ENCODE measurements around the gene ANXA2R. TPM values are rescaled to one million over a fixed set of nuclear protein-coding genes. Genes with fewer than 3 reads are reported as not detected.
"Not testable (repeated sequence)": the region's sequence is repeated elsewhere in the genome, so short reads cannot be mapped to it uniquely, and the experiment has no call there.

ANXA2R gene
- polyA plus RNA-seq, 2 of the 4 experiments (the other 2 are of a cell fraction) = 1.7 to 2.1 TPM

DNA sequence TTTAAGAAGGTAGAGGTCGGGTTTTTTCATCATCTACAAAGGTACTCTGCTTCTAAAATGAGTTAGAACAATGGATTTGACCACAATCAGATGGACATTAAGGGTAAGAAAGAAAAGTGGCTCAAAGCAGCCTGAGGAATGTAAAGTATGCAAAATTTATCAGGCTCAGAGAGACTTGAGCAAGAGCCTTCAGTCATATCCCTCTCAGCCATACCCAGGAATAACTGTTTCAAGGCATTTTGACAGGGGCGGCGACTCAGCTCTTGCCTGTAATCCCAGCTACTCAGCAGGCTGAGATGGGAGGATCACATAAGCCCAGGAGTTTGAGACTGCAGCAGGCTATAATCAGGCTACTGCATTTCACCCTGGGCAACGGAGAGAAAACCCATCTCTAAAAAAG is 38.8 kb upstream of the ANXA2R start:
- peaks cover 8% of the 10 kb centered on the region for H3K4me1 ChIP-seq
- H3K27ac ChIP-seq = no peak overlapping the region
- 92% methylated on average over 4 of the region's 4 CpGs for WGBS (ENCODE audit: missing lambda C conversion rate)
- H3K4me2 ChIP-seq = no peak overlapping the region
- ATAC-seq = peak; percentile 68 to 78
- CTCF ChIA-PET = interaction anchor here (0.9 to 1.1 kb wide), 2 partner anchors 12 to 59 kb away, joined by 4 read pairs; no protein-coding TSS in a partner anchor
- no peak for FAIRE-seq
- no peak overlapping the region for H3K4me3 ChIP-seq
- POLR2A ChIA-PET = interaction anchor here (0.5 to 0.6 kb wide), 2 partner anchors 65 to 71 kb away, joined by 3 read pairs; no protein-coding TSS in a partner anchor
- peak in 1 of 2 experiments; percentile 39 for DNase-seq (ENCODE audit: low read depth in 1 of 2, low spot score in 1 of 2)
- TF ChIP-seq ZSCAN20 (CRISPR knock-in tag; IDR thresholded peaks at IDR 0.05) = no peak
- H3K9me3 ChIP-seq = no peaks in the 10 kb centered on the region

DNA sequence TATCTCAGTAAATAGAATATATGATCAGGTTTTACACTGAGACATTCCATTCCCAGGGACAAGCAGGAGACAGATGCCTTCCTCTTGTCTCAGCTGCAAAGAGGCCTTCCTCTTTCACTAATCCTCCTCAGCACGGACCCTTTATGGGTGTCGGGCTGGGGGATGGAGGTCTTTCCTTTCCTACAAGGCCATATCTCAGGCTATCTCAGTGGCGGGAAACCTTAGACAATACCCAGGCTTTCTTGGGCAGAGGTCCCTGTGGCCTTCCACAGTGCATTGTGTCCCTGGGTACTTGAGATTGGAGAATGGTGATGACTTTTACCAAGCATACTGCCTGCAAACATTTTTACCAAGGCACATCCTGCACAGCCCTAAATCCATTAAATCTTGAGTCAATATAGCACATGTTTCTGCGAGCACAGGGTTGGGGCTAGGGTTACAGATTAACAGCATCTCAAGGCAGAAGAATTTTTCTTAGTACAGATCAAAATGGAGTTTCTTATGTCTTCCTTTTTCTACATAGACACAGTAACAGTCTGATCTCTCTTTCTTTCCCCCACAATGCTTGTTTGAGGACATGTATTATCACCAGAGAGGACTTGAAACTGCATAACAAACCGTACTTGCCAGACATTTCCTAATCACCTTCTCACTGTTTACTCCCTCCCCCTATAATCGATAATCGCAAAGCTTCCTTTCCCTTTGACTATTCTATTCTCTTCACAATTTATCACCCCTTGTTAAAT is 37.5 kb upstream of the ANXA2R start:
- H3K4me1 ChIP-seq; POLR2A ChIA-PET; FAIRE-seq; CTCF ChIA-PET; DNase-seq (ENCODE audit: low read depth in 1 of 2, low spot score in 1 of 2); H3K9me3 ChIP-seq; H3K27ac ChIP-seq; H3K4me3 ChIP-seq; ATAC-seq; H3K4me2 ChIP-seq: not testable (repeated sequence)
- WGBS (ENCODE audit: missing lambda C conversion rate) = 77% methylated on average over 7 of the region's 7 CpGs

DNA sequence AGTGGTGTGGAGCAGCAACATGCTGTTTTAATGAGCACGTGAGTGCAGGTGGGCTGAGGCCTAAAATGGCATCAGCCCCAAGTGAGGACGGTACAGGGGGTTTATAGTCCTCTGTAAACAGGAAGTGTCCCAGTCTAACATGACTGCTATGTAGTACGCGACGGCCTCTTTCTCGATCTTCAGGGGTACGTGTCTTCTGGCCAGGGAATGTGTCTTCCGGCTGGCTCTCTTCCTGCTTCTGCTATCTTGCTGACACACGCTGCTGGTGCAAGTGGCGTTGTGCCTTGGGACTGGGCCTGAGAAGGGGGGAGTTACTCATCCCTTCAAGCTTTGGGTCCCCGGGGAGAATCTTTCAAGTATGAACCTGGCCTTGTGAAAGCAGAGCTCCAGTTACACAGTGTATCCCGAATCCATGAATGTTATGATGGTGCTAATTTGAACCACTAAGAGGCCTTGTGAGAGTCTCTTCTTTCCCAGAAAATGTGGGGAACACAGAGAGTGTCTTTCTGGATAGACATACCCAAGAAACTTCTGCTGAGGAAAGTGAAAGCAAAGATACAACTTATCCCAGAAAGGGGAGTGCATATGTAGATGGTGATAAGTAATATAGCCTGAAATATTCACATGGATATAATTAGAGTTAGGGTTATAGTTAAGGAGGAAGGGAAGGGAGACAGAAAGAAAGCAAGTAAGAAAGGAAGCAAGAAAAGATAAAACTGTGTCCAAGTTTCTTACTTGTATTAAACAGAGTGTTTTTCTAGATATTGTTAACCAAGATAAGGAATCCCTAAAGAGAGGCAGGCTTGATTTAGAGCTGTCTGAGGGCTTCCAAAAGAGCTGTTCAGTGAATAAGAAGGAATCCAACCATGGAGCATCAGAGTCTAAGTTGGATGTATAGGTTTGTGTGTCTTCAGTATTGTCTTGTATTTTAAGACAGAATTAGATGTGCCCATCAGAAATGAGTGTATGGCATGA is 35.5 kb upstream of the ANXA2R start:
- ChIA-PET POLR2A (no interaction called here), CTCF (interaction anchor here (1.1 kb wide), 1 partner anchor 11 kb away, joined by 3 read pairs; no protein-coding TSS in a partner anchor)
- Histone ChIP-seq H3K4me1 (peaks cover 8% of the 10 kb centered on the region), H3K27ac (no peak overlapping the region), H3K4me2 (no peak overlapping the region), H3K9me3 (no peaks in the 10 kb centered on the region), H3K4me3 (no peak overlapping the region)
- WGBS (ENCODE audit: missing lambda C conversion rate) = 92% methylated on average over 12 of the region's 12 CpGs
- ATAC-seq (no peak), DNase-seq (ENCODE audit: low read depth in 1 of 2, low spot score in 1 of 2) (no peak), FAIRE-seq (no peak)
- TF ChIP-seq NPAS2 (CRISPR knock-in tag; IDR thresholded peaks at IDR 0.05; ENCODE audit: borderline replicate concordance) (no peak), HOXB13 (CRISPR knock-in tag; IDR thresholded peaks at IDR 0.05; ENCODE audit: low read depth) (no peak), RAD21 (conservative IDR thresholded peaks at IDR 0.05 in 1 of 2, IDR thresholded peaks at IDR 0.05 in 1 of 2) (no peak), NR3C1 (IDR thresholded peaks at IDR 0.05) (no peak), POLR2A (IDR thresholded peaks at IDR 0.05; ENCODE audit: low read length) (no peak), KDM5A (IDR thresholded peaks at IDR 0.05) (no peak), FOXS1 (CRISPR knock-in tag; IDR thresholded peaks at IDR 0.05) (no peak), MAZ (IDR thresholded peaks at IDR 0.05; ENCODE audit: borderline replicate concordance, low read depth, low read length) (no peak), RNF2 (IDR thresholded peaks at IDR 0.05; ENCODE audit: borderline replicate concordance, low read depth) (no peak), EP300 (IDR thresholded peaks at IDR 0.05) (no peak)
- TF ChIP-seq, protein P1, sequence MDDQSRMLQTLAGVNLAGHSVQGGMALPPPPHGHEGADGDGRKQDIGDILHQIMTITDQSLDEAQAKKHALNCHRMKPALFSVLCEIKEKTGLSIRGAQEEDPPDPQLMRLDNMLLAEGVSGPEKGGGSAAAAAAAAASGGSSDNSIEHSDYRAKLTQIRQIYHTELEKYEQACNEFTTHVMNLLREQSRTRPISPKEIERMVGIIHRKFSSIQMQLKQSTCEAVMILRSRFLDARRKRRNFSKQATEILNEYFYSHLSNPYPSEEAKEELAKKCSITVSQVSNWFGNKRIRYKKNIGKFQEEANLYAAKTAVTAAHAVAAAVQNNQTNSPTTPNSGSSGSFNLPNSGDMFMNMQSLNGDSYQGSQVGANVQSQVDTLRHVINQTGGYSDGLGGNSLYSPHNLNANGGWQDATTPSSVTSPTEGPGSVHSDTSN (IDR thresholded peaks at IDR 0.05) = no peak
- TF ChIP-seq, protein P2, sequence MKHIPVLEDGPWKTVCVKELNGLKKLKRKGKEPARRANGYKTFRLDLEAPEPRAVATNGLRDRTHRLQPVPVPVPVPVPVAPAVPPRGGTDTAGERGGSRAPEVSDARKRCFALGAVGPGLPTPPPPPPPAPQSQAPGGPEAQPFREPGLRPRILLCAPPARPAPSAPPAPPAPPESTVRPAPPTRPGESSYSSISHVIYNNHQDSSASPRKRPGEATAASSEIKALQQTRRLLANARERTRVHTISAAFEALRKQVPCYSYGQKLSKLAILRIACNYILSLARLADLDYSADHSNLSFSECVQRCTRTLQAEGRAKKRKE (CRISPR knock-in tag; IDR thresholded peaks at IDR 0.05; ENCODE audit: low read depth) = no peak
- TF ChIP-seq, protein P3, sequence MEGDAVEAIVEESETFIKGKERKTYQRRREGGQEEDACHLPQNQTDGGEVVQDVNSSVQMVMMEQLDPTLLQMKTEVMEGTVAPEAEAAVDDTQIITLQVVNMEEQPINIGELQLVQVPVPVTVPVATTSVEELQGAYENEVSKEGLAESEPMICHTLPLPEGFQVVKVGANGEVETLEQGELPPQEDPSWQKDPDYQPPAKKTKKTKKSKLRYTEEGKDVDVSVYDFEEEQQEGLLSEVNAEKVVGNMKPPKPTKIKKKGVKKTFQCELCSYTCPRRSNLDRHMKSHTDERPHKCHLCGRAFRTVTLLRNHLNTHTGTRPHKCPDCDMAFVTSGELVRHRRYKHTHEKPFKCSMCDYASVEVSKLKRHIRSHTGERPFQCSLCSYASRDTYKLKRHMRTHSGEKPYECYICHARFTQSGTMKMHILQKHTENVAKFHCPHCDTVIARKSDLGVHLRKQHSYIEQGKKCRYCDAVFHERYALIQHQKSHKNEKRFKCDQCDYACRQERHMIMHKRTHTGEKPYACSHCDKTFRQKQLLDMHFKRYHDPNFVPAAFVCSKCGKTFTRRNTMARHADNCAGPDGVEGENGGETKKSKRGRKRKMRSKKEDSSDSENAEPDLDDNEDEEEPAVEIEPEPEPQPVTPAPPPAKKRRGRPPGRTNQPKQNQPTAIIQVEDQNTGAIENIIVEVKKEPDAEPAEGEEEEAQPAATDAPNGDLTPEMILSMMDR (IDR thresholded peaks at IDR 0.05) = no peak
- TF ChIP-seq, protein P4, sequence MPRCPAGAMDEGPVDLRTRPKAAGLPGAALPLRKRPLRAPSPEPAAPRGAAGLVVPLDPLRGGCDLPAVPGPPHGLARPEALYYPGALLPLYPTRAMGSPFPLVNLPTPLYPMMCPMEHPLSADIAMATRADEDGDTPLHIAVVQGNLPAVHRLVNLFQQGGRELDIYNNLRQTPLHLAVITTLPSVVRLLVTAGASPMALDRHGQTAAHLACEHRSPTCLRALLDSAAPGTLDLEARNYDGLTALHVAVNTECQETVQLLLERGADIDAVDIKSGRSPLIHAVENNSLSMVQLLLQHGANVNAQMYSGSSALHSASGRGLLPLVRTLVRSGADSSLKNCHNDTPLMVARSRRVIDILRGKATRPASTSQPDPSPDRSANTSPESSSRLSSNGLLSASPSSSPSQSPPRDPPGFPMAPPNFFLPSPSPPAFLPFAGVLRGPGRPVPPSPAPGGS (IDR thresholded peaks at IDR 0.05) = no peak
- TF ChIP-seq, protein P5, sequence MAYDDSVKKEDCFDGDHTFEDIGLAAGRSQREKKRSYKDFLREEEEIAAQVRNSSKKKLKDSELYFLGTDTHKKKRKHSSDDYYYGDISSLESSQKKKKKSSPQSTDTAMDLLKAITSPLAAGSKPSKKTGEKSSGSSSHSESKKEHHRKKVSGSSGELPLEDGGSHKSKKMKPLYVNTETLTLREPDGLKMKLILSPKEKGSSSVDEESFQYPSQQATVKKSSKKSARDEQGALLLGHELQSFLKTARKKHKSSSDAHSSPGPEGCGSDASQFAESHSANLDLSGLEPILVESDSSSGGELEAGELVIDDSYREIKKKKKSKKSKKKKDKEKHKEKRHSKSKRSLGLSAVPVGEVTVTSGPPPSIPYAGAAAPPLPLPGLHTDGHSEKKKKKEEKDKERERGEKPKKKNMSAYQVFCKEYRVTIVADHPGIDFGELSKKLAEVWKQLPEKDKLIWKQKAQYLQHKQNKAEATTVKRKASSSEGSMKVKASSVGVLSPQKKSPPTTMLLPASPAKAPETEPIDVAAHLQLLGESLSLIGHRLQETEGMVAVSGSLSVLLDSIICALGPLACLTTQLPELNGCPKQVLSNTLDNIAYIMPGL (CRISPR knock-in tag; IDR thresholded peaks at IDR 0.05; ENCODE audit: borderline replicate concordance) = no peak
- TF ChIP-seq, protein P6, sequence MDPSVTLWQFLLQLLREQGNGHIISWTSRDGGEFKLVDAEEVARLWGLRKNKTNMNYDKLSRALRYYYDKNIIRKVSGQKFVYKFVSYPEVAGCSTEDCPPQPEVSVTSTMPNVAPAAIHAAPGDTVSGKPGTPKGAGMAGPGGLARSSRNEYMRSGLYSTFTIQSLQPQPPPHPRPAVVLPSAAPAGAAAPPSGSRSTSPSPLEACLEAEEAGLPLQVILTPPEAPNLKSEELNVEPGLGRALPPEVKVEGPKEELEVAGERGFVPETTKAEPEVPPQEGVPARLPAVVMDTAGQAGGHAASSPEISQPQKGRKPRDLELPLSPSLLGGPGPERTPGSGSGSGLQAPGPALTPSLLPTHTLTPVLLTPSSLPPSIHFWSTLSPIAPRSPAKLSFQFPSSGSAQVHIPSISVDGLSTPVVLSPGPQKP (IDR thresholded peaks at IDR 0.05; ENCODE audit: low read depth, low read length) = no peak
